B cell (primary cell): ENCODE data around the gene PRKAR2A.

Experiments
- CTCF ChIP-seq: fragments of 200-600 bp; IDR thresholded peaks from one replicate; pipeline ENCODE4 v1.8.0; 2022; ENCODE audit warnings: antibody characterized with exemption, mild to moderate bottlenecking
- EZH2 ChIP-seq: IDR thresholded peaks from 2 replicates; pipeline ENCODE4 v1.6.1; 2012; ENCODE audit warnings: borderline replicate concordance, low read depth, mild to moderate bottlenecking, moderate library complexity, low read length; ENCODE audit not compliant: insufficient read depth, poor library complexity, severe bottlenecking

GRCh38 chr3:48709051-48709461 lies 138.6 kb downstream of the PRKAR2A start:
- TF ChIP-seq CTCF (no peak), EZH2 (no peak)
